GM12874 (cell line): ENCODE data around the gene ARHGAP31.

Experiments used
- TF ChIP-seq, protein P1 (sequence below): IDR thresholded peaks from 2 replicates; pipeline ENCODE4 v1.5.1; 2011; ENCODE audit warnings: low read depth, mild to moderate bottlenecking, control low read depth, low read length, moderate library complexity; ENCODE audit not compliant: insufficient read depth

The ARHGAP31 gene

DNA sequence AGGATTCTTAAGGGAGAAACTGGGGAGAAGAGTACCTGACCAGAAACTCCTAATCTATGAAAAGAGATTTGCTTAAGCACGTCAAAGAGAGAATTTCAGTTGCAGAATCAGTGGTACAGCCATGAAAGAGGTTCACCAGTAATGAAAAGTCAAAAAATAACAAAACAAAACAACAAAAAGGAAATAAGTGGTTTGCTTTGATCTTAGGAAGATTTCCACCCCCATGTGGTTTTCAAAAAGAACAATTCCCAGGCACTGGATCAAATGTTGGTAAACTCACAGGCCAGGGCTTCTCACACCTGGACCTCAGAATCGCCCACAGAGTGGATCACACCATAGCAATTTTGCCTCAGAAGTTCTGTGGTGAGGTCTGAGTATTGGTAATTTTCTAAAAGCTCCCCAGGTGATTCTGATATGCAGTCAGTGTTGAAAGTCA is 101.8 kb downstream of the ARHGAP31 start:
- TF ChIP-seq, protein P1, sequence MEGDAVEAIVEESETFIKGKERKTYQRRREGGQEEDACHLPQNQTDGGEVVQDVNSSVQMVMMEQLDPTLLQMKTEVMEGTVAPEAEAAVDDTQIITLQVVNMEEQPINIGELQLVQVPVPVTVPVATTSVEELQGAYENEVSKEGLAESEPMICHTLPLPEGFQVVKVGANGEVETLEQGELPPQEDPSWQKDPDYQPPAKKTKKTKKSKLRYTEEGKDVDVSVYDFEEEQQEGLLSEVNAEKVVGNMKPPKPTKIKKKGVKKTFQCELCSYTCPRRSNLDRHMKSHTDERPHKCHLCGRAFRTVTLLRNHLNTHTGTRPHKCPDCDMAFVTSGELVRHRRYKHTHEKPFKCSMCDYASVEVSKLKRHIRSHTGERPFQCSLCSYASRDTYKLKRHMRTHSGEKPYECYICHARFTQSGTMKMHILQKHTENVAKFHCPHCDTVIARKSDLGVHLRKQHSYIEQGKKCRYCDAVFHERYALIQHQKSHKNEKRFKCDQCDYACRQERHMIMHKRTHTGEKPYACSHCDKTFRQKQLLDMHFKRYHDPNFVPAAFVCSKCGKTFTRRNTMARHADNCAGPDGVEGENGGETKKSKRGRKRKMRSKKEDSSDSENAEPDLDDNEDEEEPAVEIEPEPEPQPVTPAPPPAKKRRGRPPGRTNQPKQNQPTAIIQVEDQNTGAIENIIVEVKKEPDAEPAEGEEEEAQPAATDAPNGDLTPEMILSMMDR = no peak

DNA sequence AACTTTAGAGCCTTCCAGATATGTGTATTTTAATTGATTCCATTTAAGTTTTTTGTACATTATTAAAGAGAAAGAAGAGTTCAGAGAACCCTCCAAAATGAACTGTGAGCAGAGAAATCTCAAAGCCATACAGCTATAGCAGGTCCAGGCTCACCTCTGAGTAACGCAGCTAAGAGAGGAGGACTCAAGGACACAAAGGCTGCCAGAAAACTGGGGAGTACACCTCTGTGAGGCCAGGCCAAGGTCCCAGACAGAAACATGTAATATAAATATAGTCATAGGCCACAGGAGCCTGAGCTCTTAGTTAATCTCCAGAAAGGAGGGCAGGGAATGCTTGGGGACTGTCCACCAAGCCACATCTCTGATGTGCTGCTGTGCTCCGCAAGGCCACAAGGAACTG is 102.7 kb downstream of the ARHGAP31 start:
- TF ChIP-seq, protein P1 = no peak

DNA sequence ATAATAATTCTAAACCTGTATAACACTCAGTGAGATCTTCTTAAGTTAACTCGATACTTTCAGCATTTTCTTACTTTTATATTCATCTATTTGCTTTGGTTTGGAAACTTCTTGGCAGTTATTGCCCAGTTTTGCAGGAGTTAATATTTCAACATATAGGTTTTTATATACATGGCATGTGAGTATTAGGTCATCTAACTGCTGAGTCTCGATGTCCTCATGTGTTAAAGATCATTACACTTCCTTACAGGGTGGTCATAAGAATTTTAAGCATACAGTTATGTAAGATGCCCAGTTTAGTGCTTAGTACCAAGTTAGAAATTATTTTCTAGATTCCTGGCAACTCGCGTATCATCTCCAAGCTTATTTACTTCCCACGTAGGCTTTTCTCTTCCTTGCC is 106.3 kb downstream of the ARHGAP31 start:
- TF ChIP-seq, protein P1 = no peak

DNA sequence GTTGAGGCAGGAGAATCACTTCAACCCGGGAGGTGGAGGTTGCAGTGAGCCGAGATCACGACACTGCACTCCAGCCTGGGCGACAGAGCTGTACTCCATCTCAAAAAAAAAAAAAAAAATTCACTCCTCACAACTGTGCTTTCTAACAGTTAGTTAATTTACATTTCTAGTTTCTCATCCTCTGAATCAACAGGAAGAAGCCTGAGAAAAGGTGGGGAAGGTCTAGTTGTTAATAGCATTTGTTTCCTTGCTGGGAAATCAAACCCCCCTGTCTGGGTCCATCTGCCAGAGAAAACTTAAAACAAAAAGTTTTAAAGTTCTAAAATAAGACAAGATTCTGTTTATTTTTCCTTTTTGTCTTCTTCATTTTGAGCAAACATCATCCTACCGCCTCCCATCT is 106.9 kb downstream of the ARHGAP31 start:
- TF ChIP-seq, protein P1 = no peak

DNA sequence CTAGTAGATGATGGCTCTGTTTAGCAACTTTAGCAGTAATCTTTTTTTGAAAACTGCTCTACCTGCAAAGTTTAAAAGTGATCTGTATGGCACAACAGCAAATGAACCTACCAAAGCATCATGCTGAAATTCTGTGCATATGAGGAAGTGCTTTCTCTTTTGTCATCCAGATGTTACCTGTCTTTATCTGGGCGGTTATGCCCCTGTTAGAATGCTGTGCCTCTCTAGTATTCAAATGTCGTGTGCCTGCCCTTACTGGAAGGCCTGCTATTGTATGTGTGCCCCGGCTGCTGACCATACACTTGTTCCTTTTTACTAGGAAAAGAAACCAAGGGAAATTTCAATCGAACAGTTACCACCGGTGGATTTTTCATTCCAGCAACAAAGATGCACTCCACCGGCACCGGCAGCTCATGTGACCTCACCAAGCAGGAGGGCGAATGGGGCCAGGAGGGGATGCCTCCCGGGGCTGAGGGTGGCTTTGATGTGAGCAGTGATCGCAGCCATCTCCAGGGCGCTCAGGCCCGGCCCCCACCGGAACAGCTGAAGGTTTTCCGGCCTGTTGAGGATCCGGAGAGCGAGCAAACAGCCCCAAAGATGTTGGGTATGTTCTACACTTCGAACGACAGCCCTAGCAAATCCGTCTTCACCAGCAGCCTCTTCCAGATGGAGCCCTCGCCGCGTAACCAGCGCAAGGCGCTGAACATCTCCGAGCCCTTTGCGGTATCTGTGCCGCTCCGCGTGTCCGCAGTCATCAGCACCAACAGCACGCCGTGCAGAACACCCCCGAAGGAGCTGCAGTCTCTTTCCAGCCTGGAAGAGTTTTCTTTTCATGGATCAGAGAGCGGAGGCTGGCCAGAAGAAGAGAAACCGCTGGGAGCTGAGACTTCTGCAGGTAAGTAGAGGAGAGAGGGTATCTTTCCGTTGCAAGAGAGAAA is 107.6 kb downstream of the ARHGAP31 start:
- TF ChIP-seq, protein P1 = no peak

DNA sequence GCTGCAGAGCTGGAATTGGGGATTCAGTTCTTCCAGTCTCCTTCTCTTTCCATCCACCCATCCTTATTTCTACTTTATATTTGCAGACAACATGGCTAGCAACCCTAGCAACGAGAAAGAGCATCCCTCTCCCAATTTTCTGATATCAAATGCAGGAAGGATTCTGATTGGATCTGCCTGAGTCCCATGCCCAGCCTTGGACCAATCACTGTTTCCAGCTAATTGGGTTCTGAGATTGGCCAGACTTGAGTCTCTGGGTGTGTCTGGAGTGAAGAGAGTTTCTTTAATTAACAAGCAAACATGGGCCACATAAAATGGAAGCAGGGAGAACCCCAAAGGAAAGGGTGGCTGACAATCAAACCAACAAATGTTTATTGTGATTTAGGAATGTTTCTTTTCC is 108.6 kb downstream of the ARHGAP31 start:
- TF ChIP-seq, protein P1 = no peak

DNA sequence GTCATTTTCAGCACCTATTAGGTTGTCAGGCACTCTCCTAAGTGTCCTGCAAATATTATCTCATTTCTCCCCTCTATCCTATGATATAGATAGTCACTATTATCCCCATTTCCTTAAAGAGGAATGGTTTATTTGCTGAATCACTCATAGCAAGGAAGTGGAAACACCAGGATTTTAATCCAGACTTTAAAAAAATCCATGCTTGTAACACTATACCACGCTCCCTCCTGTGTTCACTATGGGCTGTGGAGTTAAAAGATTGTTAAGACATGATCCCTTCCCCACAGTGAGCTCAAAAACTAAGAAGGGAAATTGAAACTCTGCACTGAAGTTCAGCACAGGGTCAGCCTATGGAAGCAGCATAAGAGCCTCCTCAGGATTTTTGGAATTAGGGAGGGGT is 109.0 kb downstream of the ARHGAP31 start:
- TF ChIP-seq, protein P1 = no peak
